K562 (cell line): ENCODE measurements around the gene MAMDC4.

Source experiments
- ATF2 ChIP-seq: sonication (generic); formaldehyde crosslinking; IDR thresholded peaks from 2 replicates; pipeline ENCODE4 v1.8.1; 2022; ENCODE audit warnings: missing genetic modification reagents
- BRF1 ChIP-seq: IDR thresholded peaks from 3 replicates; pipeline ENCODE4 v1.6.1; 2011; ENCODE audit warnings: borderline replicate concordance, mild to moderate bottlenecking; ENCODE audit not compliant: insufficient read length; ENCODE audit errors: extremely low read depth
- CTCF ChIP-seq, 3 experiments: IDR thresholded peaks in 2 of 3; conservative IDR thresholded peaks in 1 of 3; 2 replicates each; pipeline ENCODE4 v1.5.1; 2011 to 2012; ENCODE audit warnings: low read length in 3 of 3, mild to moderate bottlenecking in 3 of 3, control low read depth in 2 of 3, improper control_type of control experiment in 1 of 3, inconsistent platforms in 1 of 3, low read depth in 1 of 3, mixed read lengths in 1 of 3, moderate library complexity in 1 of 3; ENCODE audit not compliant: insufficient read depth in 2 of 3
- HCFC1 ChIP-seq: IDR thresholded peaks from 2 replicates; pipeline ENCODE4 v1.6.1; 2012; ENCODE audit warnings: low read depth, low read length, improper control_type of control experiment
- HDAC2 ChIP-seq: fragments of 450-650 bp; IDR thresholded peaks from 2 replicates; pipeline ENCODE4 v1.6.1; 2016; ENCODE audit warnings: mild to moderate bottlenecking
- MYC ChIP-seq, 2 experiments: fragments of 250-450 bp in 1 of 2; sonication (Bioruptor Pico) in 1 of 2; IDR thresholded peaks; 2 replicates each; pipeline versions ENCODE4 v1.5.1 to v1.6.1; 2012 to 2021; ENCODE audit warnings: low read depth in 2 of 2, borderline replicate concordance in 1 of 2, improper control_type of control experiment in 1 of 2, low read length in 1 of 2, mild to moderate bottlenecking in 1 of 2, moderate library complexity in 1 of 2
- RFX5 ChIP-seq: IDR thresholded peaks from 2 replicates; pipeline ENCODE4 v1.6.1; 2011; ENCODE audit warnings: low read depth, mild to moderate bottlenecking, improper control_type of control experiment, low read length
- SNAPC5 ChIP-seq: fragments of 250-450 bp; sonication (Bioruptor Pico); IDR thresholded peaks from 2 replicates; pipeline ENCODE4 v1.8.0; 2021; ENCODE audit warnings: moderate library complexity, mild to moderate bottlenecking, inconsistent platforms
- TCF7 ChIP-seq: sonication (generic); IDR thresholded peaks from 2 replicates; pipeline ENCODE4 v1.6.1; 2016; ENCODE audit warnings: antibody characterized with exemption, borderline replicate concordance
- ZNF431 ChIP-seq: sonication (generic); formaldehyde crosslinking; IDR thresholded peaks from 2 replicates; pipeline ENCODE4 v1.8.0; 2022; ENCODE audit warnings: mild to moderate bottlenecking, missing genetic modification reagents

- TF ChIP-seq MYC (IDR thresholded peaks at IDR 0.05; ENCODE audit: low read depth, low read length) (no peak), MYC (CRISPR knock-in tag; IDR thresholded peaks at IDR 0.05; ENCODE audit: borderline replicate concordance, low read depth) (no peak), HDAC2 (no peak), RFX5 (no peak), CTCF (IDR thresholded peaks at IDR 0.05 in 2 of 3, conservative IDR thresholded peaks at IDR 0.05 in 1 of 3; ENCODE audit: insufficient read depth in 2 of 3, low read depth in 1 of 3, low read length in 3 of 3) (no peak), HCFC1 (no peak), ATF2 (CRISPR knock-in tag) (no peak; the same call in 1 of the 2 replicates), BRF1 (no peak), TCF7 (no peak), ZNF431 (CRISPR knock-in tag) (no peak), SNAPC5 (CRISPR knock-in tag) (no peak)
Observed at GRCh38 chr9:136865768-136866103, 13.6 kb downstream of the MAMDC4 start.
